Calu3 (cell line): ENCODE data around the gene GLT8D1. TPM values are rescaled to one million over a fixed set of nuclear protein-coding genes. Genes with fewer than 3 reads are reported as not detected.

ENCODE experiments used
- BruUV-seq: library from RNA; stranded (reverse); fragments of 400-500 nt; replicated peaks from 2 replicates; lab custom pipeline; 2021; lab: Mats Ljungman, UMichigan
- CTCF ChIA-PET: fragments of 300-600 bp; sonication (Branson Sonifier 250); formaldehyde crosslinking; loops from one replicate; lab custom pipeline; 2022; ENCODE audit warnings: antibody characterized with exemption; lab: Charles Lee
- DNase-seq: peaks from one replicate; pipeline ENCODE4 v3.0.0; 2022
- H3K27ac Mint-ChIP-seq: one replicate; pipeline ENCODE4 v1.8.0; 2022; ENCODE audit warnings: mixed read lengths; ENCODE audit not compliant: unreplicated experiment
- H3K27me3 Mint-ChIP-seq: one replicate; pipeline ENCODE4 v1.8.0; 2022; ENCODE audit warnings: mixed read lengths; ENCODE audit not compliant: unreplicated experiment
- H3K36me3 Mint-ChIP-seq: one replicate; pipeline ENCODE4 v1.8.0; 2022; ENCODE audit warnings: mild to moderate bottlenecking, moderate library complexity, mixed read lengths; ENCODE audit not compliant: insufficient read depth, unreplicated experiment
- H3K4me1 Mint-ChIP-seq: one replicate; pipeline ENCODE4 v1.8.0; 2022; ENCODE audit warnings: mild to moderate bottlenecking, low read depth, mixed read lengths; ENCODE audit not compliant: unreplicated experiment
- H3K4me3 Mint-ChIP-seq: one replicate; pipeline ENCODE4 v1.8.0; 2022; ENCODE audit warnings: mild to moderate bottlenecking, low read depth, moderate library complexity, mixed read lengths; ENCODE audit not compliant: unreplicated experiment
- H3K9me3 Mint-ChIP-seq: one replicate; pipeline ENCODE4 v1.8.0; 2022; ENCODE audit warnings: low read depth, mixed read lengths; ENCODE audit not compliant: unreplicated experiment
- intact Hi-C: fragments of 100-400 bp; cut with micrococcal nuclease; formaldehyde crosslinking; loops from one replicate; pipeline ENCODE4 v1.10.0; 2022; ENCODE audit not compliant: unreplicated experiment
- total RNA-seq: library from RNA; stranded (reverse); gene quantifications from 2 replicates; pipeline ENCODE4 v1.2.3, GENCODE V29; 2022
- TF ChIP-seq, protein P1 (sequence below): fragments of 200-600 bp; IDR thresholded peaks from one replicate; pipeline ENCODE4 v1.8.0; 2022; ENCODE audit warnings: antibody characterized with exemption; ENCODE audit not compliant: unreplicated experiment

The GLT8D1 gene
- total RNA-seq, 1 experiment from 2014 or later = 36.2 TPM

GRCh38 chr3:52693071-52693470, 12.5 kb downstream of the GLT8D1 start:
- DNase-seq = no peak
- Mint-ChIP-seq H3K27ac (peak overlapping the region; percentile 6), H3K4me1 (peaks cover 19% of the 10 kb centered on the region), H3K4me3 (no peak overlapping the region), H3K27me3 (no peaks in the 10 kb centered on the region), H3K9me3 (no peaks in the 10 kb centered on the region), H3K36me3 (peaks cover 90% of the 10 kb centered on the region)
- TF ChIP-seq, protein P1, sequence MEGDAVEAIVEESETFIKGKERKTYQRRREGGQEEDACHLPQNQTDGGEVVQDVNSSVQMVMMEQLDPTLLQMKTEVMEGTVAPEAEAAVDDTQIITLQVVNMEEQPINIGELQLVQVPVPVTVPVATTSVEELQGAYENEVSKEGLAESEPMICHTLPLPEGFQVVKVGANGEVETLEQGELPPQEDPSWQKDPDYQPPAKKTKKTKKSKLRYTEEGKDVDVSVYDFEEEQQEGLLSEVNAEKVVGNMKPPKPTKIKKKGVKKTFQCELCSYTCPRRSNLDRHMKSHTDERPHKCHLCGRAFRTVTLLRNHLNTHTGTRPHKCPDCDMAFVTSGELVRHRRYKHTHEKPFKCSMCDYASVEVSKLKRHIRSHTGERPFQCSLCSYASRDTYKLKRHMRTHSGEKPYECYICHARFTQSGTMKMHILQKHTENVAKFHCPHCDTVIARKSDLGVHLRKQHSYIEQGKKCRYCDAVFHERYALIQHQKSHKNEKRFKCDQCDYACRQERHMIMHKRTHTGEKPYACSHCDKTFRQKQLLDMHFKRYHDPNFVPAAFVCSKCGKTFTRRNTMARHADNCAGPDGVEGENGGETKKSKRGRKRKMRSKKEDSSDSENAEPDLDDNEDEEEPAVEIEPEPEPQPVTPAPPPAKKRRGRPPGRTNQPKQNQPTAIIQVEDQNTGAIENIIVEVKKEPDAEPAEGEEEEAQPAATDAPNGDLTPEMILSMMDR = no peak
- BruUV-seq = no TSS peak
- intact Hi-C loops = no loop called here
- CTCF ChIA-PET = interaction anchor here (0.8 kb wide), 1 partner anchor 14 kb away, joined by 3 read pairs; no protein-coding TSS in a partner anchor

DNA sequence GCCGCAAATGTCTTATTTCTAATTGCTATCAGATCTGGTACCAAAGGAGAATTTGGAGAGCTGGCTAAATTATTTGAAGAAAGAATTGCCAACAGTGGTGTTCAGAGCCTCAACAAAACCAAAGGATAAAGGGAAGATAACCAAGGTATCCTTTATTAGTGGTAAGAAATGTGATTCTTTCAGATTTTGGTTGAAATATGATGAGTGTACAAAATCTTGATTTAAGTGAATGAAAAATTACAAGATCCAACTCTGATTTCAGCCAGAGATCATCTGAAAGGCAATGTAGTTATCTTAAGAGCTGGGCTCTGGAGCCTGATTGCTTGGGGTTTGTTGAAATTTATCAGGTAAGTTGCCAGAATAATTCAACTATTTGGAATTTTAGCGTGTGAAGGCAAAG, 15.0 kb downstream of the GLT8D1 start:
- no peak for DNase-seq
- intact Hi-C loops = no loop called here
- peaks cover 19% of the 10 kb centered on the region for H3K4me1 Mint-ChIP-seq

DNA sequence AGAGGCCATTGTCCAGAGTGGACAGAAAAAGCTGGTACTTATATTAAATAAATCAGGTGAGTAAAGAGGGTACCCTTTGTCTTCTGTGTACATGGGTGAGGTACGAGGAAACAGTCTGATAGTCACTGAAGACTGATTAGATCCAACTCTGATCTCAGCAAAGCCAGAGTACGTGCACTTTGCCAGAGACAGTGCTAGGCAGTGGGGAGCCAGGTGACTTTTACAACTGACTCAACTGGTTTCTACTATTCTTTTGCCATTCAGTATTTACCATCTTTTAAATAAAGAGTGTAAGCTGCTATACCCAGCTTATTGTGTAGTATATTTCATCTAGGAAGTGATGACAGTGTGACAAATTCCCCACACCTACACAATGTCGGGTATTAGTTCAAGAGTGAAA, 16.4 kb downstream of the GLT8D1 start:
- H3K36me3 Mint-ChIP-seq = peaks cover 94% of the 10 kb centered on the region

More for the DNA sequence above, 15.0 kb downstream of the GLT8D1 start:
- TF ChIP-seq, protein P1 = no peak
- BruUV-seq = no TSS peak
- CTCF ChIA-PET = no interaction called here
- Mint-ChIP-seq H3K27me3 (no peaks in the 10 kb centered on the region), H3K27ac (no peak overlapping the region), H3K4me3 (no peak overlapping the region), H3K36me3 (peaks cover 95% of the 10 kb centered on the region), H3K9me3 (no peaks in the 10 kb centered on the region)

DNA sequence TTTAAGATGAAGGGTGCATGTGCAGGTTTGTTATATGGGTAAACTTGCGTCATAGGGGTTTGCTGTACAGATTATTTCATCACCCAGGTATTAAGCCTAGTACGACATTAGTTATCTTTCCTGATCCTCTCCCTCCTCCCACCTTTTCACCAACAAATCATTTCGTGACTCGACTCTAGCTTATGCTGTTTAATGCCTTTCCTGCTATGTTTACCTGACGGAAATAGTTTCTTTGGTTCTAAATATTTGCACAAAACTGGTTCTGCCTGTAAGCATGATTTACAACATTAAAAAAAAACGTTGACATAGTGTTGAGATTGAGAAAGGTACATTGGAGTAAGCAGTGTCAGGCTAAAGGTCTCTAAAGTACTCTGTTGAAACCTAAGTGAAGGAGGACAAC, 17.3 kb downstream of the GLT8D1 start:
- Mint-ChIP-seq H3K9me3 (no peaks in the 10 kb centered on the region), H3K4me1 (peaks cover 12% of the 10 kb centered on the region), H3K27me3 (no peaks in the 10 kb centered on the region), H3K4me3 (no peak overlapping the region), H3K36me3 (peaks cover 85% of the 10 kb centered on the region), H3K27ac (no peak overlapping the region)
- BruUV-seq = no TSS peak
- no peak for DNase-seq
- intact Hi-C loops = loop anchor here (10.0 kb wide), 1 partner anchor 153 kb away; the partner anchor contains the start of genes NT5DC2 and UQCC5
- CTCF ChIA-PET = no interaction called here
- TF ChIP-seq, protein P1 = no peak

More for the DNA sequence above, 16.4 kb downstream of the GLT8D1 start:
- TF ChIP-seq, protein P1 = no peak
- no peak for DNase-seq
- Mint-ChIP-seq H3K27me3 (no peaks in the 10 kb centered on the region), H3K4me3 (no peak overlapping the region), H3K27ac (no peak overlapping the region), H3K4me1 (peaks cover 19% of the 10 kb centered on the region), H3K9me3 (no peaks in the 10 kb centered on the region)
- CTCF ChIA-PET = no interaction called here
- intact Hi-C loops = loop anchor here (10.0 kb wide), 1 partner anchor 154 kb away; the partner anchor contains the start of genes NT5DC2 and UQCC5
- no TSS peak for BruUV-seq
